ENCODE measurements around the gene WASHC2C.
"Not testable (repeated sequence)": the region's sequence is repeated elsewhere in the genome, so short reads cannot be mapped to it uniquely, and the experiment has no call there.

WASHC2C gene

GRCh38 chr10:45757661-45758396 lies 30.8 kb downstream of the WASHC2C start:
- DNase-seq (ENCODE audit: extremely low read depth in 1 of 2, low read depth in 1 of 2) = not testable (repeated sequence)

GRCh38 chr10:45761622-45762021 lies 34.6 kb downstream of the WASHC2C start:
- not testable (repeated sequence) for DNase-seq (ENCODE audit: extremely low read depth in 1 of 2, low read depth in 1 of 2)

GRCh38 chr10:45763037-45763436 lies 36.0 kb downstream of the WASHC2C start:
- not testable (repeated sequence) for DNase-seq (ENCODE audit: extremely low read depth in 1 of 2, low read depth in 1 of 2)

GRCh38 chr10:45768334-45768733 lies 41.3 kb downstream of the WASHC2C start:
- not testable (repeated sequence) for DNase-seq (ENCODE audit: extremely low read depth in 1 of 2, low read depth in 1 of 2)

- DNase-seq (ENCODE audit: extremely low read depth in 1 of 2, low read depth in 1 of 2) = not testable (repeated sequence)
Observed at GRCh38 chr10:45771757-45772461, 44.8 kb downstream of the WASHC2C start.

- not testable (repeated sequence) for DNase-seq (ENCODE audit: extremely low read depth in 1 of 2, low read depth in 1 of 2)
Observed at GRCh38 chr10:45786217-45786616, 59.2 kb downstream of the WASHC2C start.

- DNase-seq (ENCODE audit: extremely low read depth in 1 of 2, low read depth in 1 of 2) = not testable (repeated sequence)
Observed at GRCh38 chr10:45787212-45787741, 60.2 kb downstream of the WASHC2C start.

GRCh38 chr10:45789991-45790390 lies 62.9 kb downstream of the WASHC2C start:
- not testable (repeated sequence) for DNase-seq (ENCODE audit: extremely low read depth in 1 of 2, low read depth in 1 of 2)

- not testable (repeated sequence) for DNase-seq (ENCODE audit: extremely low read depth in 1 of 2, low read depth in 1 of 2)
Observed at GRCh38 chr10:45790694-45791426, 63.8 kb downstream of the WASHC2C start.

- not testable (repeated sequence) for DNase-seq (ENCODE audit: extremely low read depth in 1 of 2, low read depth in 1 of 2)
Observed at GRCh38 chr10:45794761-45795160, 67.7 kb downstream of the WASHC2C start.

GRCh38 chr10:45803060-45804010 lies 76.3 kb downstream of the WASHC2C start:
- DNase-seq (ENCODE audit: extremely low read depth in 1 of 2, low read depth in 1 of 2) = not testable (repeated sequence)

GRCh38 chr10:45804996-45805395 lies 77.9 kb downstream of the WASHC2C start:
- DNase-seq (ENCODE audit: extremely low read depth in 1 of 2, low read depth in 1 of 2) = not testable (repeated sequence)

- DNase-seq (ENCODE audit: extremely low read depth in 1 of 2, low read depth in 1 of 2) = no peak
Observed at GRCh38 chr10:45809837-45810236, 82.8 kb downstream of the WASHC2C start.

- DNase-seq (ENCODE audit: extremely low read depth in 1 of 2, low read depth in 1 of 2) = no peak
Observed at GRCh38 chr10:45811075-45811474, 84.0 kb downstream of the WASHC2C start.

GRCh38 chr10:45812959-45813358 lies 85.9 kb downstream of the WASHC2C start:
- DNase-seq (ENCODE audit: extremely low read depth in 1 of 2, low read depth in 1 of 2) = not testable (repeated sequence)

- DNase-seq (ENCODE audit: extremely low read depth in 1 of 2, low read depth in 1 of 2) = not testable (repeated sequence)
Observed at GRCh38 chr10:45814146-45814545, 87.1 kb downstream of the WASHC2C start.

GRCh38 chr10:45817130-45817859 lies 90.2 kb downstream of the WASHC2C start:
- DNase-seq (ENCODE audit: extremely low read depth in 1 of 2, low read depth in 1 of 2) = no peak

- DNase-seq (ENCODE audit: extremely low read depth in 1 of 2, low read depth in 1 of 2) = no peak
Observed at GRCh38 chr10:45817912-45818311, 90.8 kb downstream of the WASHC2C start.

GRCh38 chr10:45819552-45819951 lies 92.5 kb downstream of the WASHC2C start:
- no peak for DNase-seq (ENCODE audit: extremely low read depth in 1 of 2, low read depth in 1 of 2)

Data from stimulated activated CD8-positive, alpha-beta memory T cell treated with anti-CD3 and anti-CD28 coated beads, Interleukin-7, amount 100 ng/mL, for 48 hours (primary cell).